ENCODE data around the gene RNF5. TPM values are rescaled to one million over a fixed set of nuclear protein-coding genes. Genes with fewer than 3 reads are reported as not detected.
A peak's percentile ranks its signal among the peaks of the same experiment; 100 is the strongest.

RNF5 gene
- total and polyA plus RNA-seq, 9 of the 15 experiments (the other 6 are each of a cell fraction or from before 2014, with no cell fraction given), result 62.2 to 245 (median 129) TPM

DNA sequence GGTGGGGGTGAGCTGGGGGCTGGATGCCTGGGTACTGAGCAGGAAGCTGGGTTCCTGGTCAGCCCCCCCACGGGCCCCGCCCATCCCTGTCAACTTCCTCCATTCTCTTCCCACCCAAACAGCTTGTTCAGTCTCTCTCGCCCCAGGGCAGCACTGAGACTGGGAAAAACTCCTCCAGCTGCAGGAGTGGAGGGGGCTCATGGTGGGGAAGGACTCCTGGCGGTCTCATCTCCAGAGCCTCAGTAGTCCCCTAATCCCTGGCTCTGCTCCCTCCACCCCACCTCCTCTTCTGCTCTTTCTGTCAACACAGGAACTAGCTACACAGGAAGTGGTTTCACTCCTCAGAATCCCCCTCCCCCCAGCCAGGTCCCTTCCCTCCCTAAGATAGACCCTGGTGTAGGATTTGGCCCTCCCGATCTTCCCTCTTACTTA is 14.4 kb downstream of the RNF5 start, which contains the start of gene GPSM3 (continued):
- TF ChIP-seq, protein P1, sequence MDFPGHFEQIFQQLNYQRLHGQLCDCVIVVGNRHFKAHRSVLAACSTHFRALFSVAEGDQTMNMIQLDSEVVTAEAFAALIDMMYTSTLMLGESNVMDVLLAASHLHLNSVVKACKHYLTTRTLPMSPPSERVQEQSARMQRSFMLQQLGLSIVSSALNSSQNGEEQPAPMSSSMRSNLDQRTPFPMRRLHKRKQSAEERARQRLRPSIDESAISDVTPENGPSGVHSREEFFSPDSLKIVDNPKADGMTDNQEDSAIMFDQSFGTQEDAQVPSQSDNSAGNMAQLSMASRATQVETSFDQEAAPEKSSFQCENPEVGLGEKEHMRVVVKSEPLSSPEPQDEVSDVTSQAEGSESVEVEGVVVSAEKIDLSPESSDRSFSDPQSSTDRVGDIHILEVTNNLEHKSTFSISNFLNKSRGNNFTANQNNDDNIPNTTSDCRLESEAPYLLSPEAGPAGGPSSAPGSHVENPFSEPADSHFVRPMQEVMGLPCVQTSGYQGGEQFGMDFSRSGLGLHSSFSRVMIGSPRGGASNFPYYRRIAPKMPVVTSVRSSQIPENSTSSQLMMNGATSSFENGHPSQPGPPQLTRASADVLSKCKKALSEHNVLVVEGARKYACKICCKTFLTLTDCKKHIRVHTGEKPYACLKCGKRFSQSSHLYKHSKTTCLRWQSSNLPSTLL (IDR thresholded peaks at IDR 0.05), result no peak
- no peak for TF ChIP-seq TAL1 (IDR thresholded peaks at IDR 0.05)
- no peak for TF ChIP-seq PCBP1 (IDR thresholded peaks at IDR 0.05; ENCODE audit: low read depth, low read length, poor library complexity, severe bottlenecking)
- TF ChIP-seq ETV1 (tag; conservative IDR thresholded peaks at IDR 0.05; ENCODE audit: low read depth), result peak; percentile 88
- no peak for TF ChIP-seq MXI1 (IDR thresholded peaks at IDR 0.05; ENCODE audit: low read depth, low read length)
- TF ChIP-seq POLR2G (IDR thresholded peaks at IDR 0.05; ENCODE audit: low read depth, low read length), result no peak
- TF ChIP-seq, protein P2, sequence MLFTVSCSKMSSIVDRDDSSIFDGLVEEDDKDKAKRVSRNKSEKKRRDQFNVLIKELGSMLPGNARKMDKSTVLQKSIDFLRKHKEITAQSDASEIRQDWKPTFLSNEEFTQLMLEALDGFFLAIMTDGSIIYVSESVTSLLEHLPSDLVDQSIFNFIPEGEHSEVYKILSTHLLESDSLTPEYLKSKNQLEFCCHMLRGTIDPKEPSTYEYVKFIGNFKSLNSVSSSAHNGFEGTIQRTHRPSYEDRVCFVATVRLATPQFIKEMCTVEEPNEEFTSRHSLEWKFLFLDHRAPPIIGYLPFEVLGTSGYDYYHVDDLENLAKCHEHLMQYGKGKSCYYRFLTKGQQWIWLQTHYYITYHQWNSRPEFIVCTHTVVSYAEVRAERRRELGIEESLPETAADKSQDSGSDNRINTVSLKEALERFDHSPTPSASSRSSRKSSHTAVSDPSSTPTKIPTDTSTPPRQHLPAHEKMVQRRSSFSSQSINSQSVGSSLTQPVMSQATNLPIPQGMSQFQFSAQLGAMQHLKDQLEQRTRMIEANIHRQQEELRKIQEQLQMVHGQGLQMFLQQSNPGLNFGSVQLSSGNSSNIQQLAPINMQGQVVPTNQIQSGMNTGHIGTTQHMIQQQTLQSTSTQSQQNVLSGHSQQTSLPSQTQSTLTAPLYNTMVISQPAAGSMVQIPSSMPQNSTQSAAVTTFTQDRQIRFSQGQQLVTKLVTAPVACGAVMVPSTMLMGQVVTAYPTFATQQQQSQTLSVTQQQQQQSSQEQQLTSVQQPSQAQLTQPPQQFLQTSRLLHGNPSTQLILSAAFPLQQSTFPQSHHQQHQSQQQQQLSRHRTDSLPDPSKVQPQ (CRISPR knock-in tag; IDR thresholded peaks at IDR 0.05; ENCODE audit: borderline replicate concordance), result no peak
- TF ChIP-seq ZNF707 (CRISPR knock-in tag; conservative IDR thresholded peaks at IDR 0.05), result no peak
- 0 out of 2 replicates have a peak, but pooled peaks have one; percentile 29 for TF ChIP-seq ZNF354B (CRISPR knock-in tag; IDR thresholded peaks at IDR 0.05)
- TF ChIP-seq U2AF1 (optimal IDR thresholded peaks at IDR 0.05; ENCODE audit: low read depth, low read length), result no peak
- TF ChIP-seq ZNF785 (CRISPR knock-in tag; IDR thresholded peaks at IDR 0.05), result no peak
- peak; percentile 53; the same call in 1 of the 2 replicates for TF ChIP-seq EP300 (IDR thresholded peaks at IDR 0.05; ENCODE audit: low read length)
- no peak for TF ChIP-seq SMC3 (conservative IDR thresholded peaks at IDR 0.05; ENCODE audit: insufficient read depth, low read depth, low read length)
- TF ChIP-seq, protein P3, sequence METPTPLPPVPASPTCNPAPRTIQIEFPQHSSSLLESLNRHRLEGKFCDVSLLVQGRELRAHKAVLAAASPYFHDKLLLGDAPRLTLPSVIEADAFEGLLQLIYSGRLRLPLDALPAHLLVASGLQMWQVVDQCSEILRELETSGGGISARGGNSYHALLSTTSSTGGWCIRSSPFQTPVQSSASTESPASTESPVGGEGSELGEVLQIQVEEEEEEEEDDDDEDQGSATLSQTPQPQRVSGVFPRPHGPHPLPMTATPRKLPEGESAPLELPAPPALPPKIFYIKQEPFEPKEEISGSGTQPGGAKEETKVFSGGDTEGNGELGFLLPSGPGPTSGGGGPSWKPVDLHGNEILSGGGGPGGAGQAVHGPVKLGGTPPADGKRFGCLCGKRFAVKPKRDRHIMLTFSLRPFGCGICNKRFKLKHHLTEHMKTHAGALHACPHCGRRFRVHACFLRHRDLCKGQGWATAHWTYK (CRISPR knock-in tag; IDR thresholded peaks at IDR 0.05), result 0 out of 2 replicates have a peak, but pooled peaks have one; percentile 72
- TF ChIP-seq, protein P4, sequence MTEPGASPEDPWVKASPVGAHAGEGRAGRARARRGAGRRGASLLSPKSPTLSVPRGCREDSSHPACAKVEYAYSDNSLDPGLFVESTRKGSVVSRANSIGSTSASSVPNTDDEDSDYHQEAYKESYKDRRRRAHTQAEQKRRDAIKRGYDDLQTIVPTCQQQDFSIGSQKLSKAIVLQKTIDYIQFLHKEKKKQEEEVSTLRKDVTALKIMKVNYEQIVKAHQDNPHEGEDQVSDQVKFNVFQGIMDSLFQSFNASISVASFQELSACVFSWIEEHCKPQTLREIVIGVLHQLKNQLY (CRISPR knock-in tag; conservative IDR thresholded peaks at IDR 0.05), result peak in 1 of 2 experiments; percentile 12; a peak in 1 of 4 replicates
- TF ChIP-seq PHF20 (IDR thresholded peaks at IDR 0.05; ENCODE audit: partially characterized antibody), result peak; percentile 46
- no peak for TF ChIP-seq ZSCAN32 (CRISPR knock-in tag; IDR thresholded peaks at IDR 0.05)

All from K562 (cell line).